Muscle layer of colon (tissue), 2 donors: ENCODE measurements around the gene ARF6.
A peak's percentile ranks its signal among the peaks of the same experiment; 100 is the strongest.
"Not testable (repeated sequence)": the region's sequence is repeated elsewhere in the genome, so short reads cannot be mapped to it uniquely, and the experiment has no call there.

Source experiments
- H3K27ac ChIP-seq: one replicate; pipeline ENCODE4 v1.7.0; 2013; ENCODE audit warnings: low read depth, mild to moderate bottlenecking, low read length, moderate library complexity
- H3K27me3 ChIP-seq, 2 donors: one replicate each; pipeline ENCODE4 v1.7.0; 2013; ENCODE audit warnings: low read length in 2 of 2, mild to moderate bottlenecking in 2 of 2; ENCODE audit not compliant: insufficient read depth in 2 of 2, control insufficient read depth in 1 of 2
- H3K36me3 ChIP-seq: one replicate; pipeline ENCODE4 v1.7.0; 2013; ENCODE audit warnings: mild to moderate bottlenecking, low read length; ENCODE audit not compliant: insufficient read depth
- H3K4me1 ChIP-seq: one replicate; pipeline ENCODE4 v1.7.0; 2013; ENCODE audit warnings: mild to moderate bottlenecking, low read length; ENCODE audit not compliant: insufficient read depth
- H3K4me3 ChIP-seq, 2 donors: one replicate each; pipeline ENCODE4 v1.7.0; 2013; ENCODE audit warnings: low read length in 2 of 2, low read depth in 1 of 2, mild to moderate bottlenecking in 1 of 2, moderate library complexity in 1 of 2
- H3K9ac ChIP-seq: one replicate; pipeline ENCODE4 v1.7.0; 2013; ENCODE audit warnings: low read length
- H3K9me3 ChIP-seq: one replicate; pipeline ENCODE4 v1.7.0; 2013; ENCODE audit warnings: mild to moderate bottlenecking, low read length
- donor health status: abdominal sarcoma.
- donor health status: Adenocarcinoma of cecum.

ARF6 gene

DNA sequence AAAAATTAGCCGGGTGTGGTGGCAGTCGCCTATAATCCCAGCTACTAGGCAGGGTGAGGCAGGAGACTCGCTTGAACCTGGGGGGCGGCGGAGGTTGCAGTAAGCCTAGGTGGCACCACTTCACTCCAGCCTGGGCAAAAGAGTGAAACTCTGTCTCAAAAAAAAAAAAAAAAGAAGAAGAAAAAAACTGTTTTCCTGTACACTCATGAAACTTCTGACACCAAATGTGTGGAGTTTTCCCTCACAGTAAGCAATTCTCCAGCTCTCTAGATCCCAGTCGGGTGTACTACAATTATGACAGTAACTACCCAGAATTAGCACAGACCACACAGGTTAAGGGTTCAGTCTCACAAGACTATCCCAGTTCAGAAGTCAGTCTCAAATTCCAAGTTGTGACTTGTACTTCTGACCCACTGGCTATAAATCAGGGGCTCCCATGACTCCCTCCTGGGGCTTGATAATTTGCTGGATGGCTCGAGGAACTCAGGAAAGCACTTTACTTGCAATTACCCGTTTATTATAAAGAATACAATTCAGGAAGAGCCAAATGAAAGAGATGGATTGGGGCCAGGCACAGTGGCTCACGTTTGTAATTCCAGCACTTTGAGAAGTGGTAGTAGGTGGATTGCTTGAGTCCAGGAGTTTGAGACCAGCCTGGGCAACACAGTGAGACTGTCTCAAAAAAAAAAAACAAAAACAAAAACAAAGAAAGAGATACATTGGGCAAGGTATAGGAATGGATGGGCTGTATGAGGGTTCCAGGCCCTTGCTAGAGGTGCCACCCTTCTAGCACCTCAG lies 12.4 kb upstream of the ARF6 start:
- no peaks in the 10 kb centered on the region for H3K36me3 ChIP-seq
- no peaks in the 10 kb centered on the region for H3K27me3 ChIP-seq
- H3K4me1 ChIP-seq: no peaks in the 10 kb centered on the region
- no peaks in the 10 kb centered on the region for H3K9me3 ChIP-seq
- H3K9ac ChIP-seq: no peak overlapping the region
- H3K4me3 ChIP-seq: no peak overlapping the region
- H3K27ac ChIP-seq: no peak overlapping the region

DNA sequence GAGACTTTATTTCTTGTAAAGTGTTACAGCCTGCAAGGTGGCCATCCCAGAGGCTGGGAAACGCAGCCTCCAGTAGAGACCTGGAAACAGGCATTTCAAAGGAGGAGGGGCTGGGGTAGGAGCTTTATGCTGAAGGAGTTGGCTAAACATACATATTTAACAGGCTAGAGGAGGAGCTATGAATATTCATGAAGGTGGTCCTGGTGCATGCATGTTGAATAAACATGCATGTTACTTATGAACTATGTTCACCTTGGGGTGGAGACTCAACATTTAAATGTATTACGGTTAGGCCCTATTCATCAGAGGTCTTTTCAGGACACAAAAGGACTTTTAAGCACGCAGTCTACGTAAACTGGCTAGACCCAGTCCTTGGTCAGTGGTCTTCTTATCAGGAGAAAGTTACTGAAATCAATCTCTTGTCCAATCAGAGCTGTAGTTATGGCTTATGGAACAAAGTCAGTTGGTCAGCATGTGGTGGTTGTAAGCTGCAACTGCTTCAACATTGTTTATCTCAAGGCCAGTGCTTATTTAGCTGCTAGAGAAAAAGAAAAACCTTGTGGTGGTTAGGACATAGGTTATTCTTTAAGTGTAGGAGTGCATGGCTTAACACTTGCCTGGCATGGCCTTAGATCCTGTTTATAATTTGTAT lies 11.4 kb upstream of the ARF6 start:
- Histone ChIP-seq H3K9ac (no peak overlapping the region), H3K4me1 (no peaks in the 10 kb centered on the region), H3K9me3 (no peaks in the 10 kb centered on the region), H3K36me3 (no peaks in the 10 kb centered on the region), H3K4me3 (no peak overlapping the region), H3K27ac (no peak overlapping the region), H3K27me3 (no peaks in the 10 kb centered on the region)

GRCh38 chr14:49882826-49883694 lies 9.8 kb upstream of the ARF6 start:
- no peaks in the 10 kb centered on the region for H3K9me3 ChIP-seq
- no peak overlapping the region for H3K9ac ChIP-seq
- H3K4me1 ChIP-seq: no peaks in the 10 kb centered on the region
- no peak overlapping the region for H3K4me3 ChIP-seq
- no peaks in the 10 kb centered on the region for H3K36me3 ChIP-seq
- no peak overlapping the region for H3K27ac ChIP-seq
- H3K27me3 ChIP-seq: no peaks in the 10 kb centered on the region

DNA sequence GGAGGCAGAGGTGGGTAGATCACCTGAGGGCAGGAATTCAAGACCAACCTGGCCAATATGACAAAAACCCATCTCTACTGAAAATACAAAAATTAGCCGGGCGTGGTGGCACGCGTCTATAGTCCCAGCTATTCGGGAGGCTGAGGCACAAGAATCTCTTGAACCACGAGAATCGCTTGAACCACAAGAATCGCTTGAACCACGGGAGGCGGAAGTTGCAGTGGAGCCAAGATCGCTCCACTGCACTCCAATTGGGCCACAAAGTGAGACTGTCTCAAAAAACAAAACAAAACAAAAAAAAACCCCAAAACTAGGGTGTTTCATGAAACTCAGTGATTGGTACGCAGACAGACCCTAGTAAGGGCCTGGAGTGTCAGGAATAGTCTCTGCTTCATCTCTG lies 6.4 kb upstream of the ARF6 start:
- Histone ChIP-seq H3K4me1 (peaks cover under 1% of the 10 kb centered on the region), H3K4me3 (no peak overlapping the region), H3K27ac (no peak overlapping the region)

GRCh38 chr14:49888293-49888692 lies 4.6 kb upstream of the ARF6 start:
- H3K4me1 ChIP-seq: peaks cover 5% of the 10 kb centered on the region
- H3K9ac ChIP-seq: no peak overlapping the region
- H3K36me3 ChIP-seq: no peaks in the 10 kb centered on the region
- H3K9me3 ChIP-seq: no peaks in the 10 kb centered on the region
- no peak overlapping the region for H3K4me3 ChIP-seq
- H3K27me3 ChIP-seq: no peaks in the 10 kb centered on the region
- no peak overlapping the region for H3K27ac ChIP-seq

More for the DNA sequence above, 6.4 kb upstream of the ARF6 start:
- no peaks in the 10 kb centered on the region for H3K27me3 ChIP-seq
- no peak overlapping the region for H3K9ac ChIP-seq
- no peaks in the 10 kb centered on the region for H3K9me3 ChIP-seq
- H3K36me3 ChIP-seq: no peaks in the 10 kb centered on the region

DNA sequence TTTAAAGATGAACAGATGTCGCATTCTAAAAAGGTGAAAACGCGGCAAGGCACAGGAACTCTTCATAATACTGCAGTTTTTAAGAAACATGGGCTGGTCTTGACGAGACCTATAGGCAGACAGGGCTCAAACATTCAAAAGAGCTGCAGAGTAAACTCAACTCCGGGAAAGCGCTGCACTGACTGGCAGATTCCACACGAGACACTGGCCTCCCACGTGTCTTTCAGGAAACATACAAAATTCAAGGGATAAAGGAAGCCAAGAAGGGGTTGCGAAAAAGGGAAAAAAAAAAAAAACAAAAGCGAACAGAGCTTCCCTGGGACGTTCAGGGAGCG lies 614 bp upstream of the ARF6 start:
- peaks cover 32% of the 10 kb centered on the region for H3K4me1 ChIP-seq
- H3K4me3 ChIP-seq: peak overlapping the region; percentile 98 to 100

GRCh38 chr14:49893309-49894213 lies 679 bp downstream of the ARF6 start:
- peak overlapping the region; percentile 99 for H3K27ac ChIP-seq
- H3K36me3 ChIP-seq: peaks cover 11% of the 10 kb centered on the region
- H3K9me3 ChIP-seq: no peaks in the 10 kb centered on the region
- H3K9ac ChIP-seq: peak overlapping the region; percentile 98
- peaks cover 40% of the 10 kb centered on the region for H3K4me1 ChIP-seq
- H3K27me3 ChIP-seq: no peaks in the 10 kb centered on the region
- H3K4me3 ChIP-seq: peak overlapping the region; percentile 98 to 100

More for the DNA sequence above, 614 bp upstream of the ARF6 start:
- peaks cover 11% of the 10 kb centered on the region for H3K36me3 ChIP-seq
- H3K9ac ChIP-seq: peak overlapping the region; percentile 77
- peak overlapping the region; percentile 99 for H3K27ac ChIP-seq
- H3K9me3 ChIP-seq: no peaks in the 10 kb centered on the region
- H3K27me3 ChIP-seq: no peaks in the 10 kb centered on the region

DNA sequence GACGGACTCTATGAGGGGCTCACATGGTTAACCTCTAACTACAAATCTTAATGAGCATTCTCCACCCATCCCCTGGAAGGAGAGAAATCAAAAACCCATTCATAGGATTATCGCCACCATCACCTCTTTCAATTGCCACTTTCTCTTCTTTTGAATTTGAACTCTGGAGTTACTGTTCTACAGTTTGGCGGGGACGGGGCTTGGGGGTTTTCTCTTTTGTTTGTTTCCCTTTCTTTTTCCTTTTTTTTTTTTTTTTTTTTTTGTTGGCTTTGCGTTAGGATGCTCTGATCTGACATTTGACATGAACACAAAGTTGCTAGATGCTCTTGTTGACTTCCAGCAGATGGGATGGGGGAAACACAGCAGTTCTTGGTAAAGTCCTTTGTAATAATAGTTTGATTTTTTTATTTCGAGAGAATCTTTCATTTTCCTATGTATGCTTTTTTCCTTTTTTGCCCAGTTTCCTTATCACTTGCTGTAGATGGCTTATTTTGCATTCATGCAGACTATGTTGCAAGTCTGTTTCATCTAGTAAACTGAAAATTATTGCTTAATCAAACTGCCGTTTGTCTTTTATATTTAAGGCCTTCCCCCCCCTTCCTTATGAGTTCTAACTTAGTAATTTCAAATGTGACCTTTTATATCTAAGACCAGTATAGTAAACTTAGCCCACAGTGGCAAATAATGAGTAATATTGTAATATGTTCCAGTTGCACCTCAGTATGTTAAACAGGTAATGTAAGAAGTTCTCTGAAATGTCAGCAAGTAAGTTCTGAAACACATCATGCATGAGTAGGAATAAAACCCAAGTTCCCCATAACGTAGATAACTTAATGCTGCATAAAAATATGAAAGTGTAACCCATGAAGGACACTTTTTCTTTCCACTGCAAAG lies 1.6 kb downstream of the ARF6 start:
- Histone ChIP-seq H3K27ac (peak overlapping the region; percentile 99), H3K36me3 (peaks cover 11% of the 10 kb centered on the region), H3K9ac (peak overlapping the region; percentile 98), H3K4me1 (peaks cover 40% of the 10 kb centered on the region), H3K4me3 (peak overlapping the region; percentile 98 to 100)
- not testable (repeated sequence) for H3K27me3 ChIP-seq, H3K9me3 ChIP-seq

- no peaks in the 10 kb centered on the region for H3K9me3 ChIP-seq
- peaks cover 40% of the 10 kb centered on the region for H3K4me1 ChIP-seq
- peaks cover 11% of the 10 kb centered on the region for H3K36me3 ChIP-seq
- no peaks in the 10 kb centered on the region for H3K27me3 ChIP-seq
- H3K27ac ChIP-seq: peak overlapping the region; percentile 55
- H3K9ac ChIP-seq: peak overlapping the region; percentile 19
- H3K4me3 ChIP-seq: peak overlapping the region; percentile 7 to 9
Observed at GRCh38 chr14:49895480-49895879, 2.6 kb downstream of the ARF6 start.

DNA sequence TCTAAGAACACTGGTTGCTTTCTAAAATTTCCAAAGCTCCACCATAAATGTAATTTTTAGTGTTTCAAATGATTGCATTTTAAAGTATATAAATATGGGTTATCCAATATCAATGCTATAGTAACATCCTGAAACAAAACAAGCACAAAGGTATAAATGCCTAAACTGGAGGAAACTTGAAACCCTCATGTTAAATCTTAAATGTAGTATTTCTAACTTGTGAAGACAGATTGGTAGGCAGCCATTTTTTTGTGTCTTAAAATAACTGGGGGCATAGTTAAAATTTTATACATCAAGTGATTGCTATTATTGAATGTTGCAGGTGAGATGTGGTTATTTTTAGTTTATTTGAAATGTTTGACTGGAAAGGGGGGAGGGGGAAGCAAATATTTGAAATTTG lies 3.4 kb downstream of the ARF6 start:
- not testable (repeated sequence) for H3K9ac ChIP-seq, H3K27me3 ChIP-seq, H3K9me3 ChIP-seq
- peaks cover 40% of the 10 kb centered on the region for H3K4me1 ChIP-seq
- peaks cover 11% of the 10 kb centered on the region for H3K36me3 ChIP-seq
- peak overlapping the region; percentile 55 for H3K27ac ChIP-seq
- H3K4me3 ChIP-seq: peak overlapping the region; percentile 7 to 9
